GM19238 (cell line): ENCODE data around the gene KRR1.
"Not testable (repeated sequence)": the region's sequence is repeated elsewhere in the genome, so short reads cannot be mapped to it uniquely, and the experiment has no call there.

Experiments used
- DNase-seq: peaks from one replicate; pipeline ENCODE4 v3.0.0; 2011; ENCODE audit warnings: low spot score; ENCODE audit not compliant: insufficient read length

The KRR1 gene

GRCh38 chr12:75478116-75478794, 33.2 kb downstream of the KRR1 start:
- no peak for DNase-seq

GRCh38 chr12:75477137-75477536, 34.3 kb downstream of the KRR1 start:
- DNase-seq: no peak

- DNase-seq: no peak
These were observed 35.3 kb downstream of the KRR1 start for GRCh38 chr12:75476071-75476470.

- no peak for DNase-seq
These were observed 37.3 kb downstream of the KRR1 start for GRCh38 chr12:75474116-75474515.

GRCh38 chr12:75471902-75472890, 39.2 kb downstream of the KRR1 start:
- DNase-seq: no peak

- DNase-seq: no peak
These were observed 51.2 kb downstream of the KRR1 start for GRCh38 chr12:75460204-75460603.

- DNase-seq: no peak
These were observed 51.7 kb downstream of the KRR1 start for GRCh38 chr12:75459755-75460154.

GRCh38 chr12:75457866-75458265, 53.5 kb downstream of the KRR1 start:
- DNase-seq: not testable (repeated sequence)

- no peak for DNase-seq
These were observed 54.2 kb downstream of the KRR1 start for GRCh38 chr12:75457191-75457590.

- no peak for DNase-seq
These were observed 55.6 kb downstream of the KRR1 start for GRCh38 chr12:75455839-75456238.

GRCh38 chr12:75452675-75453330, 58.6 kb downstream of the KRR1 start:
- DNase-seq: no peak

- no peak for DNase-seq
These were observed 63.6 kb downstream of the KRR1 start for GRCh38 chr12:75447691-75448393.

- DNase-seq: no peak
These were observed 64.6 kb downstream of the KRR1 start for GRCh38 chr12:75446857-75447256.

GRCh38 chr12:75445137-75445507, 66.3 kb downstream of the KRR1 start:
- not testable (repeated sequence) for DNase-seq

- DNase-seq: no peak
These were observed 66.8 kb downstream of the KRR1 start for GRCh38 chr12:75444429-75445136.

- no peak for DNase-seq
These were observed 67.7 kb downstream of the KRR1 start for GRCh38 chr12:75443709-75444108.

- not testable (repeated sequence) for DNase-seq
These were observed 69.0 kb downstream of the KRR1 start for GRCh38 chr12:75442454-75442853.

GRCh38 chr12:75441687-75442449, 69.5 kb downstream of the KRR1 start:
- DNase-seq: not testable (repeated sequence)
